CD14-positive monocyte (primary cell): Measurements from ENCODE around the gene YTHDF1. TPM values are rescaled to one million over a fixed set of nuclear protein-coding genes. Genes with fewer than 3 reads are reported as not detected.

Experiments
- DNase-seq, 3 donors: peaks; one replicate each; pipeline ENCODE4 v3.0.0-alpha.2; 2011 to 2022
- H2AFZ ChIP-seq: 2 replicates; pipeline ENCODE4 v1.6.0; 2012; ENCODE audit warnings: mild to moderate bottlenecking, low read depth, low read length, inconsistent platforms; ENCODE audit not compliant: insufficient read depth, poor library complexity, severe bottlenecking
- H3K27ac ChIP-seq, 2 donors: 1 replicate in 1 of 2; 2 replicates in 1 of 2; pipeline ENCODE4 v1.5.1; 2012 to 2013; ENCODE audit warnings: low read length in 2 of 2, control low read depth in 1 of 2, inconsistent platforms in 1 of 2, low read depth in 1 of 2, mild to moderate bottlenecking in 1 of 2
- H3K27me3 ChIP-seq, 2 donors: one replicate each; pipeline versions ENCODE4 v1.6.0 to v1.6.1; 2011 to 2013; ENCODE audit warnings: low read length in 2 of 2; ENCODE audit not compliant: control insufficient read depth in 2 of 2, insufficient read depth in 2 of 2
- H3K36me3 ChIP-seq, 2 donors: replicated peaks in 1 of 2; 1 replicate in 1 of 2; 2 replicates in 1 of 2; pipeline versions ENCODE4 v1.5.1 to v1.6.1; 2012 to 2013; ENCODE audit warnings: low read length in 2 of 2, control low read depth in 1 of 2, inconsistent platforms in 1 of 2, mild to moderate bottlenecking in 1 of 2; ENCODE audit not compliant: insufficient read depth in 2 of 2, control insufficient read depth in 1 of 2
- H3K4me1 ChIP-seq, 2 donors: 1 replicate in 1 of 2; 2 replicates in 1 of 2; pipeline versions ENCODE4 v1.5.1 to v1.6.1; 2012 to 2013; ENCODE audit warnings: low read length in 2 of 2, control low read depth in 1 of 2, inconsistent platforms in 1 of 2, mild to moderate bottlenecking in 1 of 2, moderate library complexity in 1 of 2; ENCODE audit not compliant: insufficient read depth in 2 of 2, control insufficient read depth in 1 of 2
- H3K4me2 ChIP-seq: replicated peaks from 2 replicates; pipeline ENCODE3; 2012; ENCODE audit warnings: low read length, moderate library complexity, mild to moderate bottlenecking; ENCODE audit not compliant: poor library complexity, severe bottlenecking; ENCODE audit errors: extremely low read depth
- H3K4me3 ChIP-seq, 3 experiments: fragments of 200-600 bp in 1 of 3; sonication (generic) in 1 of 3; replicated peaks in 1 of 3; 1 replicate in 2 of 3; 2 replicates in 1 of 3; pipeline ENCODE4 v1.5.1; 2011 to 2013; ENCODE audit warnings: low read length in 3 of 3, mild to moderate bottlenecking in 3 of 3, control low read depth in 2 of 3, low read depth in 2 of 3, inconsistent platforms in 1 of 3, moderate library complexity in 1 of 3
- H3K79me2 ChIP-seq: 2 replicates; pipeline ENCODE4 v1.6.0; 2012; ENCODE audit warnings: mild to moderate bottlenecking, control low read depth, inconsistent platforms, low read length, moderate library complexity; ENCODE audit not compliant: insufficient read depth
- H3K9ac ChIP-seq: 2 replicates; pipeline ENCODE4 v1.6.0; 2017; ENCODE audit warnings: low read length, mild to moderate bottlenecking; ENCODE audit not compliant: insufficient read depth, poor library complexity, severe bottlenecking
- H3K9me3 ChIP-seq, 2 donors: replicated peaks in 1 of 2; 1 replicate in 1 of 2; 2 replicates in 1 of 2; pipeline versions ENCODE4 v1.5.1 to v1.6.1; 2012 to 2013; ENCODE audit warnings: low read length in 2 of 2, control low read depth in 1 of 2; ENCODE audit not compliant: control insufficient read depth in 1 of 2, insufficient read depth in 1 of 2
- H4K20me1 ChIP-seq: 2 replicates; pipeline ENCODE4 v1.6.0; 2012; ENCODE audit warnings: mild to moderate bottlenecking, low read length, control low read depth, moderate library complexity; ENCODE audit not compliant: insufficient read depth
- H3K27ac Mint-ChIP-seq, 7 donors: one replicate each; pipeline ENCODE4 v1.8.0; 2020; ENCODE audit warnings: mild to moderate bottlenecking in 7 of 7, mixed read lengths in 7 of 7, moderate library complexity in 6 of 7, inconsistent platforms in 2 of 7
- H3K27me3 Mint-ChIP-seq, 3 donors: one replicate each; pipeline ENCODE4 v1.8.0; 2021 to 2022; ENCODE audit warnings: low read depth in 3 of 3, mild to moderate bottlenecking in 3 of 3, mixed read lengths in 3 of 3, moderate library complexity in 3 of 3, inconsistent platforms in 1 of 3
- H3K36me3 Mint-ChIP-seq, 2 donors: one replicate each; pipeline ENCODE4 v1.8.0; 2020; ENCODE audit warnings: mixed read lengths in 2 of 2, inconsistent platforms in 1 of 2, mild to moderate bottlenecking in 1 of 2
- H3K4me1 Mint-ChIP-seq: one replicate; pipeline ENCODE4 v1.8.0; 2020; ENCODE audit warnings: mild to moderate bottlenecking, mixed read lengths
- H3K4me3 Mint-ChIP-seq, 2 donors: one replicate each; pipeline ENCODE4 v1.8.0; 2020; ENCODE audit warnings: mild to moderate bottlenecking in 2 of 2, mixed read lengths in 2 of 2, moderate library complexity in 1 of 2
- H3K9me3 Mint-ChIP-seq, 7 donors: one replicate each; pipeline ENCODE4 v1.8.0; 2020 to 2022; ENCODE audit warnings: mixed read lengths in 7 of 7, mild to moderate bottlenecking in 6 of 7, moderate library complexity in 6 of 7, inconsistent platforms in 2 of 7
- WGBS: methylation state at CpG from one replicate; pipeline ENCODE4 v1.1.5; 2013; ENCODE audit warnings: missing lambda C conversion rate; ENCODE audit not compliant: insufficient coverage; 5-methylcytosine and 5-hydroxymethylcytosine counted together
- intact Hi-C, 2 donors: fragments of 100-400 bp; cut with micrococcal nuclease; formaldehyde crosslinking; loops; one replicate each; pipeline versions ENCODE4 v1.15.0 to v1.15.1; 2023
- polyA plus RNA-seq, 3 donors: library from polyadenylated mRNA; depleted of rRNA in 1 of 3; unstranded in 2 of 3; stranded (reverse) in 1 of 3; fragments of 300-500 nt in 2 of 3; fragments of >200 nt in 1 of 3; fragmentation: Illumina TruSeq in 2 of 3; gene quantifications; 1 replicate in 2 of 3; 2 replicates in 1 of 3; pipeline ENCODE4 v1.2.3, GENCODE V29; 2012 to 2021
- TF ChIP-seq, protein P1 (sequence below): fragments of 200-600 bp; IDR thresholded peaks from one replicate; pipeline ENCODE4 v1.8.0; 2022; ENCODE audit warnings: antibody characterized with exemption, mild to moderate bottlenecking

YTHDF1 gene
- polyA plus RNA-seq, 3 donors = 18.0 to 33.4 (median 25.9) TPM

GRCh38 chr20:63156221-63156671, 59.7 kb downstream of the YTHDF1 start:
- Histone ChIP-seq H3K9ac (no peak overlapping the region), H3K9me3 (no peaks in the 10 kb centered on the region), H3K27me3 (peaks cover 0 to 4% of the 10 kb centered on the region in 2 donors), H3K36me3 (no peaks in the 10 kb centered on the region), H3K27ac (no peak overlapping the region), H3K79me2 (no peaks in the 10 kb centered on the region), H4K20me1 (no peaks in the 10 kb centered on the region), H3K4me1 (no peaks in the 10 kb centered on the region), H3K4me3 (no peak overlapping the region), H2AFZ (no peak overlapping the region), H3K4me2 (no peak overlapping the region)
- intact Hi-C loops = no loop called here
- Mint-ChIP-seq H3K4me3 (no peak overlapping the region), H3K36me3 (no peaks in the 10 kb centered on the region), H3K27me3 (peaks cover 3 to 17% (median 12%) of the 10 kb centered on the region in 3 donors), H3K27ac (no peak overlapping the region), H3K4me1 (no peaks in the 10 kb centered on the region), H3K9me3 (peaks cover 0 to 3% (median 0%) of the 10 kb centered on the region in 7 donors)
- TF ChIP-seq, protein P1, sequence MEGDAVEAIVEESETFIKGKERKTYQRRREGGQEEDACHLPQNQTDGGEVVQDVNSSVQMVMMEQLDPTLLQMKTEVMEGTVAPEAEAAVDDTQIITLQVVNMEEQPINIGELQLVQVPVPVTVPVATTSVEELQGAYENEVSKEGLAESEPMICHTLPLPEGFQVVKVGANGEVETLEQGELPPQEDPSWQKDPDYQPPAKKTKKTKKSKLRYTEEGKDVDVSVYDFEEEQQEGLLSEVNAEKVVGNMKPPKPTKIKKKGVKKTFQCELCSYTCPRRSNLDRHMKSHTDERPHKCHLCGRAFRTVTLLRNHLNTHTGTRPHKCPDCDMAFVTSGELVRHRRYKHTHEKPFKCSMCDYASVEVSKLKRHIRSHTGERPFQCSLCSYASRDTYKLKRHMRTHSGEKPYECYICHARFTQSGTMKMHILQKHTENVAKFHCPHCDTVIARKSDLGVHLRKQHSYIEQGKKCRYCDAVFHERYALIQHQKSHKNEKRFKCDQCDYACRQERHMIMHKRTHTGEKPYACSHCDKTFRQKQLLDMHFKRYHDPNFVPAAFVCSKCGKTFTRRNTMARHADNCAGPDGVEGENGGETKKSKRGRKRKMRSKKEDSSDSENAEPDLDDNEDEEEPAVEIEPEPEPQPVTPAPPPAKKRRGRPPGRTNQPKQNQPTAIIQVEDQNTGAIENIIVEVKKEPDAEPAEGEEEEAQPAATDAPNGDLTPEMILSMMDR = no peak
- DNase-seq = no peak
- WGBS = 85% methylated on average over 11 of the region's 12 CpGs

- no peak overlapping the region for H2AFZ ChIP-seq
These were observed 60.4 kb downstream of the YTHDF1 start for GRCh38 chr20:63155266-63156165.

More at GRCh38 chr20:63155266-63156165, 60.4 kb downstream of the YTHDF1 start:
- TF ChIP-seq, protein P1 = no peak
- Histone ChIP-seq H3K4me3 (no peak overlapping the region), H3K4me1 (no peaks in the 10 kb centered on the region), H3K27me3 (peaks cover 0 to 4% of the 10 kb centered on the region in 2 donors), H3K4me2 (no peak overlapping the region), H3K27ac (no peak overlapping the region), H3K9ac (no peak overlapping the region), H3K79me2 (no peaks in the 10 kb centered on the region), H4K20me1 (no peaks in the 10 kb centered on the region), H3K9me3 (no peaks in the 10 kb centered on the region), H3K36me3 (no peaks in the 10 kb centered on the region)
- no peak for DNase-seq
- H3K27me3 Mint-ChIP-seq = peaks cover 2 to 18% (median 12%) of the 10 kb centered on the region in 3 donors
- H3K9me3 Mint-ChIP-seq = peaks cover 0 to 3% (median 0%) of the 10 kb centered on the region in 7 donors
- no peak overlapping the region for H3K4me3 Mint-ChIP-seq
- intact Hi-C loops = no loop called here
- H3K36me3 Mint-ChIP-seq = no peaks in the 10 kb centered on the region
- 84% methylated on average over 11 of the region's 15 CpGs for WGBS
- no peak overlapping the region for H3K27ac Mint-ChIP-seq
- H3K4me1 Mint-ChIP-seq = no peaks in the 10 kb centered on the region
